Colonic mucosa (tissue), 4 donors: ENCODE results near the gene SON. TPM values are rescaled to one million over a fixed set of nuclear protein-coding genes. Genes with fewer than 3 reads are reported as not detected.
"Not testable (repeated sequence)": the region's sequence is repeated elsewhere in the genome, so short reads cannot be mapped to it uniquely, and the experiment has no call there.

Source experiments
- DNase-seq: peaks from one replicate; pipeline ENCODE4 v3.0.0-alpha.2; 2020
- H3K27ac ChIP-seq: fragments of 200-600 bp; one replicate; pipeline ENCODE4 v1.8.0; 2021
- H3K27me3 ChIP-seq: fragments of 200-600 bp; one replicate; pipeline ENCODE4 v1.8.0; 2021
- H3K36me3 ChIP-seq: fragments of 200-600 bp; one replicate; pipeline ENCODE4 v1.8.0; 2021
- H3K4me1 ChIP-seq: fragments of 200-600 bp; one replicate; pipeline ENCODE4 v1.8.0; 2021; ENCODE audit warnings: mild to moderate bottlenecking
- H3K4me3 ChIP-seq: fragments of 200-600 bp; one replicate; pipeline ENCODE4 v1.8.0; 2021
- H3K9ac ChIP-seq, 2 donors: one replicate each; pipeline ENCODE4 v1.7.0; 2013; ENCODE audit warnings: control low read depth in 2 of 2, low read depth in 2 of 2, low read length in 2 of 2
- H3K9me3 ChIP-seq: fragments of 200-600 bp; one replicate; pipeline ENCODE4 v1.8.0; 2021
- CTCF ChIP-seq: fragments of 200-600 bp; IDR thresholded peaks from one replicate; pipeline ENCODE4 v1.8.0; 2022; ENCODE audit warnings: antibody characterized with exemption, mild to moderate bottlenecking
- intact Hi-C: fragments of 100-400 bp; cut with DNase I; formaldehyde crosslinking; loops from one replicate; pipeline ENCODE4 v1.14.1; 2022
- total RNA-seq, 2 donors: library from RNA; stranded (reverse); fragmentation: NEBNext Ultra II Directional in 1 of 2; extraction: Animal tissue kit (Norgen Biotek cat#: 25700) in 1 of 2; gene quantifications; one replicate each; pipeline ENCODE4 v1.2.1, GENCODE V29; 2021
- donor health status: healthy.
- donor health status: DM: no; HTN: no; CAD: no.
- donor health status: DM: no; HTN: no; CAD: no.

SON gene
- total RNA-seq, 2 donors from 2014 or later: 190 to 213 TPM

- H3K27me3 ChIP-seq: no peaks in the 10 kb centered on the region
- peak within 1 kb of the TSS; percentile 74 for H3K27ac ChIP-seq
- TF ChIP-seq CTCF: no peak
- peak within 1 kb of the TSS; percentile 74 to 86 for H3K9ac ChIP-seq
- DNase-seq: peak; percentile 92
- intact Hi-C loops: loop anchor here (5.0 kb wide), 1 partner anchor 46 kb away; the partner anchor contains the start of genes GART and SON
- H3K4me1 ChIP-seq: no peaks in the 10 kb centered on the region
- H3K9me3 ChIP-seq: no peaks in the 10 kb centered on the region
- peak within 1 kb of the TSS; percentile 94 for H3K4me3 ChIP-seq
- H3K36me3 ChIP-seq: no peaks in the 10 kb centered on the region
Observed at GRCh38 chr21:33588485-33589335, 45.9 kb downstream of the SON start, which contains the start of gene DONSON. Gene DONSON, minus strand, starts transcription at chr21:33588684. Its CDS starts 43 bp downstream, at chr21:33588641.

GRCh38 chr21:33598051-33598450, 55.2 kb downstream of the SON start:
- Histone ChIP-seq H3K9ac (no peak overlapping the region), H3K4me1 (no peaks in the 10 kb centered on the region), H3K36me3 (no peaks in the 10 kb centered on the region), H3K9me3 (no peaks in the 10 kb centered on the region), H3K27ac (no peak overlapping the region), H3K4me3 (no peak overlapping the region), H3K27me3 (no peaks in the 10 kb centered on the region)
- no peak for TF ChIP-seq CTCF
- DNase-seq: no peak
- intact Hi-C loops: no loop called here

- Histone ChIP-seq H3K9me3 (no peaks in the 10 kb centered on the region), H3K27ac (no peak overlapping the region), H3K36me3 (no peaks in the 10 kb centered on the region)
Observed at GRCh38 chr21:33608559-33608958, 65.7 kb downstream of the SON start.

GRCh38 chr21:33611006-33611744, 68.3 kb downstream of the SON start:
- Histone ChIP-seq H3K36me3 (no peaks in the 10 kb centered on the region), H3K4me1 (no peaks in the 10 kb centered on the region), H3K9me3 (no peaks in the 10 kb centered on the region), H3K27me3 (no peaks in the 10 kb centered on the region), H3K27ac (no peak overlapping the region), H3K9ac (no peak overlapping the region), H3K4me3 (no peak overlapping the region)
- no peak for TF ChIP-seq CTCF
- intact Hi-C loops: no loop called here
- DNase-seq: no peak

More at GRCh38 chr21:33608559-33608958, 65.7 kb downstream of the SON start:
- TF ChIP-seq CTCF: no peak
- no peak overlapping the region for H3K9ac ChIP-seq
- no peak for DNase-seq
- intact Hi-C loops: loop anchor here (10.0 kb wide), 1 partner anchor 286 kb away; no protein-coding TSS in a partner anchor
- no peaks in the 10 kb centered on the region for H3K4me1 ChIP-seq
- no peak overlapping the region for H3K4me3 ChIP-seq
- H3K27me3 ChIP-seq: no peaks in the 10 kb centered on the region

GRCh38 chr21:33617565-33617964, 74.7 kb downstream of the SON start:
- intact Hi-C loops, H3K4me3 ChIP-seq, H3K9me3 ChIP-seq, H3K36me3 ChIP-seq, H3K9ac ChIP-seq, H3K4me1 ChIP-seq, H3K27me3 ChIP-seq, H3K27ac ChIP-seq, DNase-seq: not testable (repeated sequence)
